Calu3 (cell line): Measurements from ENCODE around the gene RASEF. TPM values are rescaled to one million over a fixed set of nuclear protein-coding genes. Genes with fewer than 3 reads are reported as not detected.

Source experiments
- BruUV-seq: library from RNA; stranded (reverse); fragments of 400-500 nt; replicated peaks from 2 replicates; lab custom pipeline; 2021; lab: Mats Ljungman, UMichigan
- CTCF ChIA-PET: fragments of 300-600 bp; sonication (Branson Sonifier 250); formaldehyde crosslinking; loops from one replicate; lab custom pipeline; 2022; ENCODE audit warnings: antibody characterized with exemption; lab: Charles Lee
- DNase-seq: peaks from one replicate; pipeline ENCODE4 v3.0.0; 2022
- H3K27ac Mint-ChIP-seq: one replicate; pipeline ENCODE4 v1.8.0; 2022; ENCODE audit warnings: mixed read lengths; ENCODE audit not compliant: unreplicated experiment
- H3K27me3 Mint-ChIP-seq: one replicate; pipeline ENCODE4 v1.8.0; 2022; ENCODE audit warnings: mixed read lengths; ENCODE audit not compliant: unreplicated experiment
- H3K36me3 Mint-ChIP-seq: one replicate; pipeline ENCODE4 v1.8.0; 2022; ENCODE audit warnings: mild to moderate bottlenecking, moderate library complexity, mixed read lengths; ENCODE audit not compliant: insufficient read depth, unreplicated experiment
- H3K4me1 Mint-ChIP-seq: one replicate; pipeline ENCODE4 v1.8.0; 2022; ENCODE audit warnings: mild to moderate bottlenecking, low read depth, mixed read lengths; ENCODE audit not compliant: unreplicated experiment
- H3K4me3 Mint-ChIP-seq: one replicate; pipeline ENCODE4 v1.8.0; 2022; ENCODE audit warnings: mild to moderate bottlenecking, low read depth, moderate library complexity, mixed read lengths; ENCODE audit not compliant: unreplicated experiment
- H3K9me3 Mint-ChIP-seq: one replicate; pipeline ENCODE4 v1.8.0; 2022; ENCODE audit warnings: low read depth, mixed read lengths; ENCODE audit not compliant: unreplicated experiment
- intact Hi-C: fragments of 100-400 bp; cut with micrococcal nuclease; formaldehyde crosslinking; loops from one replicate; pipeline ENCODE4 v1.10.0; 2022; ENCODE audit not compliant: unreplicated experiment
- total RNA-seq: library from RNA; stranded (reverse); gene quantifications from 2 replicates; pipeline ENCODE4 v1.2.3, GENCODE V29; 2022
- TF ChIP-seq, protein P1 (sequence below): fragments of 200-600 bp; IDR thresholded peaks from one replicate; pipeline ENCODE4 v1.8.0; 2022; ENCODE audit warnings: antibody characterized with exemption; ENCODE audit not compliant: unreplicated experiment

RASEF gene
- total RNA-seq, 1 experiment from 2014 or later = 38.8 TPM

DNA sequence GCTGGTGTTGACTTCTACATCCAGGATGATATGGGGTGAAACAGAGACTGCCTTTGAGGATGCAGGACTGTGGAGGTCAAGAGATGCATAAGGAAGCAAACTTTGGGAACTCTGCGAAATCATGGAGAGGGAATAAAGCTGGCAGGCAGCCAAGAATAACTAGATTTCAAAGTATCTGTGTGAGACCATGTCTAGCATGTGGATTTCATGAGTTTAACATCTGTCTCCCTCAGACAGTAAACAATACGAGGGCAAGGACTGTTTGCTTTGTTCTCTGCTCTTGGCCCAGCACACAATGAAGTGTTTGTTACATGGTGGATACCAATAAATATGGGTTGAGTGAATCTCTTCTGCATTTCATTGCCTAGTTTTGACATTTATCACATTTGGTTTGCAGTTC lies 71.3 kb downstream of the RASEF start:
- intact Hi-C loops = no loop called here
- BruUV-seq = no TSS peak
- CTCF ChIA-PET = no interaction called here
- TF ChIP-seq, protein P1, sequence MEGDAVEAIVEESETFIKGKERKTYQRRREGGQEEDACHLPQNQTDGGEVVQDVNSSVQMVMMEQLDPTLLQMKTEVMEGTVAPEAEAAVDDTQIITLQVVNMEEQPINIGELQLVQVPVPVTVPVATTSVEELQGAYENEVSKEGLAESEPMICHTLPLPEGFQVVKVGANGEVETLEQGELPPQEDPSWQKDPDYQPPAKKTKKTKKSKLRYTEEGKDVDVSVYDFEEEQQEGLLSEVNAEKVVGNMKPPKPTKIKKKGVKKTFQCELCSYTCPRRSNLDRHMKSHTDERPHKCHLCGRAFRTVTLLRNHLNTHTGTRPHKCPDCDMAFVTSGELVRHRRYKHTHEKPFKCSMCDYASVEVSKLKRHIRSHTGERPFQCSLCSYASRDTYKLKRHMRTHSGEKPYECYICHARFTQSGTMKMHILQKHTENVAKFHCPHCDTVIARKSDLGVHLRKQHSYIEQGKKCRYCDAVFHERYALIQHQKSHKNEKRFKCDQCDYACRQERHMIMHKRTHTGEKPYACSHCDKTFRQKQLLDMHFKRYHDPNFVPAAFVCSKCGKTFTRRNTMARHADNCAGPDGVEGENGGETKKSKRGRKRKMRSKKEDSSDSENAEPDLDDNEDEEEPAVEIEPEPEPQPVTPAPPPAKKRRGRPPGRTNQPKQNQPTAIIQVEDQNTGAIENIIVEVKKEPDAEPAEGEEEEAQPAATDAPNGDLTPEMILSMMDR = no peak
- H3K36me3 Mint-ChIP-seq = peaks cover 21% of the 10 kb centered on the region
- H3K27me3 Mint-ChIP-seq = no peaks in the 10 kb centered on the region
- DNase-seq = no peak
- no peak overlapping the region for H3K4me3 Mint-ChIP-seq
- peak overlapping the region; percentile 78 for H3K27ac Mint-ChIP-seq
- no peaks in the 10 kb centered on the region for H3K9me3 Mint-ChIP-seq
- H3K4me1 Mint-ChIP-seq = peaks cover 26% of the 10 kb centered on the region

DNA sequence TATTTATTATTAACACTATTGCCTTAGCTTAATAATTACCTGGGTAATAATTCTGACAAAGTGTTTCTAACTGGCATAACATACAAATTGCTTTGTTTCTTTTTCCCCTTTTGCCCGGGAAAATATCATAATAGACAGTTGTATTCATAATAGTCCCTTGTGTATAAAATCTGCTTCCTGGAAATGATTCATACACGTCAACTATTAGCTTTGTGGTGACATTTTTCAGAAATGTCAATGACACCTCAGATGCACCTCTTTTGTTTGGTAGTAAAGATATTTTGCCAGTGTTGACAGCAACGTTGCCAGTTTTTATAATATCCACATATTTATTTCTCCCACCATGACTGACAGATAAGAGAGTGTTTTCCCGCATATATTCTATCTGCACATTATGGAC lies 73.0 kb downstream of the RASEF start:
- intact Hi-C loops = no loop called here
- H3K4me3 Mint-ChIP-seq = no peak overlapping the region
- peaks cover 29% of the 10 kb centered on the region for H3K36me3 Mint-ChIP-seq
- H3K9me3 Mint-ChIP-seq = no peaks in the 10 kb centered on the region
- peaks cover 26% of the 10 kb centered on the region for H3K4me1 Mint-ChIP-seq
- CTCF ChIA-PET = no interaction called here
- H3K27ac Mint-ChIP-seq = no peak overlapping the region
- BruUV-seq = no TSS peak
- TF ChIP-seq, protein P1 = no peak
- H3K27me3 Mint-ChIP-seq = no peaks in the 10 kb centered on the region
- DNase-seq = no peak

DNA sequence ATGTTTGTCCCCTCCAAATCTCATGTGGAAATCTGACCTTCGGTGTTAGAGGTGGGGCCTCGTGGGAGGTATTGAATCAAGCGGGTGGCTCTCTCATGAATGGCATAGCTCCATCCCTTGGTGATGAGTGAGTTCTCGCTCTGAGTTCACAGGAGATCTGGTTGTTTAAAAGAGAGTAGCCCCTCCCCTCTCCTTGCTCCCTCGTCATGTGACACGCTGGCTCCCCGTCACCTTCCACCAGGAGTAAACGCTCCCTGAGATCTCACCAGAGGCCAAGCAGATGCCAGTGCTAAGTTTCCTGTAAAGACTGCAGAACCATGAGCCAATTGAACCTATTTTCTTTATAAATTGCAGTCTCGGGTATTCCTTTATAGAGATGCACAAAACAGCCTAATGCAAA lies 74.5 kb downstream of the RASEF start:
- H3K4me3 Mint-ChIP-seq = no peak overlapping the region
- CTCF ChIA-PET = no interaction called here
- peaks cover 33% of the 10 kb centered on the region for H3K36me3 Mint-ChIP-seq
- no peak overlapping the region for H3K27ac Mint-ChIP-seq
- intact Hi-C loops = no loop called here
- no peaks in the 10 kb centered on the region for H3K9me3 Mint-ChIP-seq
- DNase-seq = no peak
- H3K27me3 Mint-ChIP-seq = no peaks in the 10 kb centered on the region
- H3K4me1 Mint-ChIP-seq = peaks cover 16% of the 10 kb centered on the region
- TF ChIP-seq, protein P1 = no peak
- no TSS peak for BruUV-seq

DNA sequence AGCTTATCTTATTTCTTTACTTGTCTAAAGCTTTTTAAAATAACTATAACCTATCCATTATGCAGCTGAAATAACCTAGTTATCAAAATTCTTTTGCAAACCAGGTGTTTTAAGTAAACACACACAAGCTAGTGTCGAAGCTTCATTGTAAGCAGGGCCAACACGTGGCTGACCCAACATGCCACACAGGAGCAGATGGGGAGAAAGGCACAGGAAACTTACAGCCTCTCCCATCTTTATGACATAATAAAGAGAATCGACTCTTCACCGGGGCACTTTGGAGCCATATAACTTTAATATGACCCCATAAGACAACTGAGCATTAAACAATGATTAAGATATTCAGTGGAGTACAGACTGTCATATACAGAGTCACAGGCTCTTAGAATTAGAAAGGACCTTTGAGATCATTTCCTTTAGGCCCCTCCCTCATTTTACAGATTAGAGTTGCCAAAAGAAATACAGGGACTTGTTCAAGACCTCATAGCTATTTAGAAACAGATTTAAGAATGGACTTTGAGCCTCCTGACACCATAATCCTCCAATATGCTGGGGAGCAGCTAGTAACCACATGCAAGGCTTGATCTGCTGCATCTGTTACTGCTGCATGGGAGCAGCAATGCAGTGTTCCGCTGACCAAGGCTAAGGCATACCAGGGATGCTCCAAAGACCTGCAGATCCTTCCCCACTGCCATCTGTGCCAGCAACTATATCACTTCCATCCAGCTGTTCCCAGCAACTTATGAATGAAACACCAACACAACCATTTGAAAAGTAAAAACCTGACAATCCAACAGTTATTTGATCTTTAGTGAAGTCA lies 75.4 kb downstream of the RASEF start:
- TF ChIP-seq, protein P1 = no peak
- CTCF ChIA-PET = interaction anchor here (0.7 kb wide), 2 partner anchors 22 to 44 kb away, joined by 4 to 7 read pairs; no protein-coding TSS in a partner anchor
- DNase-seq = no peak
- Mint-ChIP-seq H3K4me3 (no peak overlapping the region), H3K4me1 (peaks cover 16% of the 10 kb centered on the region), H3K36me3 (peaks cover 30% of the 10 kb centered on the region), H3K9me3 (no peaks in the 10 kb centered on the region), H3K27ac (no peak overlapping the region), H3K27me3 (no peaks in the 10 kb centered on the region)
- intact Hi-C loops = no loop called here
- no TSS peak for BruUV-seq
